OCI-LY1 (cell line): ENCODE data around the gene BCL2.

ENCODE experiments used
- EZH2 ChIP-seq: fragments of 200-600 bp; sonication (generic), shearing (Covaris generic); IDR thresholded peaks from 2 replicates; pipeline ENCODE4 v1.8.0; 2017; ENCODE audit warnings: borderline replicate concordance, mixed run types, mild to moderate bottlenecking, antibody characterized with exemption, low read length, moderate library complexity, mixed read lengths
- TF ChIP-seq, protein P1 (sequence below): fragments of 200-600 bp; sonication (generic), shearing (Covaris generic); IDR thresholded peaks from 2 replicates; pipeline ENCODE4 v1.5.1; 2017; ENCODE audit warnings: mild to moderate bottlenecking, antibody characterized with exemption, low read length, moderate library complexity, mixed read lengths

DNA sequence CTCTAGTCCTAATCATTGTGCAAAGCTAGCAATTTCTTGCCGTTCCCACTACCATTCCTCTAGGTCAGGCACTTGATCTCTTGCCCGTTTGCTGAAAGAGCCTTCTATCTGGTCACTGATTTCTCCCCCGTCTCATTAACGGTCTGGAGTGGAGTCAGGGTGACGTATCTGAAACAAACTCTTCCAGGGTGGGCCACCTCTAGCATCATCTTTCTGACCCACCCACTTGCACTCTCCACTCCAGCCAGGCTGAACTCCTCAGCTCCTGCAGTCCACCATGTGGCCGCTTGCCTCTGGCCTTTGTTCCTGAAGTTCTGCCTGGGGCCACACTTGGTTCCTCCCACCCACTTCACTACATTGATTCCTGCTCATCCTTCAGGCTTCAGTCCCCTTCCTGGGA, 13.3 kb downstream of the BCL2 start:
- no peak for TF ChIP-seq EZH2
- TF ChIP-seq, protein P1, sequence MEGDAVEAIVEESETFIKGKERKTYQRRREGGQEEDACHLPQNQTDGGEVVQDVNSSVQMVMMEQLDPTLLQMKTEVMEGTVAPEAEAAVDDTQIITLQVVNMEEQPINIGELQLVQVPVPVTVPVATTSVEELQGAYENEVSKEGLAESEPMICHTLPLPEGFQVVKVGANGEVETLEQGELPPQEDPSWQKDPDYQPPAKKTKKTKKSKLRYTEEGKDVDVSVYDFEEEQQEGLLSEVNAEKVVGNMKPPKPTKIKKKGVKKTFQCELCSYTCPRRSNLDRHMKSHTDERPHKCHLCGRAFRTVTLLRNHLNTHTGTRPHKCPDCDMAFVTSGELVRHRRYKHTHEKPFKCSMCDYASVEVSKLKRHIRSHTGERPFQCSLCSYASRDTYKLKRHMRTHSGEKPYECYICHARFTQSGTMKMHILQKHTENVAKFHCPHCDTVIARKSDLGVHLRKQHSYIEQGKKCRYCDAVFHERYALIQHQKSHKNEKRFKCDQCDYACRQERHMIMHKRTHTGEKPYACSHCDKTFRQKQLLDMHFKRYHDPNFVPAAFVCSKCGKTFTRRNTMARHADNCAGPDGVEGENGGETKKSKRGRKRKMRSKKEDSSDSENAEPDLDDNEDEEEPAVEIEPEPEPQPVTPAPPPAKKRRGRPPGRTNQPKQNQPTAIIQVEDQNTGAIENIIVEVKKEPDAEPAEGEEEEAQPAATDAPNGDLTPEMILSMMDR, result no peak
